Stomach smooth muscle (tissue), 2 donors: ENCODE data around the gene HEATR5A.
"Not testable (repeated sequence)": the region's sequence is repeated elsewhere in the genome, so short reads cannot be mapped to it uniquely, and the experiment has no call there.

Source experiments
- H3K27ac ChIP-seq: one replicate; pipeline ENCODE4 v1.7.0; 2013; ENCODE audit warnings: mild to moderate bottlenecking, low read length, inconsistent platforms
- H3K27me3 ChIP-seq, 2 donors: one replicate each; pipeline ENCODE4 v1.7.0; 2013; ENCODE audit warnings: low read length in 2 of 2; ENCODE audit not compliant: insufficient read depth in 2 of 2, control insufficient read depth in 1 of 2
- H3K36me3 ChIP-seq, 2 donors: one replicate each; pipeline ENCODE4 v1.7.0; 2013; ENCODE audit warnings: low read length in 2 of 2; ENCODE audit not compliant: control insufficient read depth in 2 of 2, insufficient read depth in 2 of 2
- H3K4me1 ChIP-seq: one replicate; pipeline ENCODE4 v1.7.0; 2013; ENCODE audit warnings: low read length; ENCODE audit not compliant: control insufficient read depth, insufficient read depth
- H3K4me3 ChIP-seq, 2 donors: one replicate each; pipeline ENCODE4 v1.7.0; 2013; ENCODE audit warnings: low read length in 2 of 2
- H3K9ac ChIP-seq, 2 donors: one replicate each; pipeline ENCODE4 v1.7.0; 2013; ENCODE audit warnings: low read length in 2 of 2, mild to moderate bottlenecking in 1 of 2
- H3K9me3 ChIP-seq, 2 donors: one replicate each; pipeline ENCODE4 v1.7.0; 2013; ENCODE audit warnings: low read length in 2 of 2; ENCODE audit not compliant: control insufficient read depth in 2 of 2
- donor health status: healthy.
- donor health status: Pancreatic carcinoma.

HEATR5A gene

DNA sequence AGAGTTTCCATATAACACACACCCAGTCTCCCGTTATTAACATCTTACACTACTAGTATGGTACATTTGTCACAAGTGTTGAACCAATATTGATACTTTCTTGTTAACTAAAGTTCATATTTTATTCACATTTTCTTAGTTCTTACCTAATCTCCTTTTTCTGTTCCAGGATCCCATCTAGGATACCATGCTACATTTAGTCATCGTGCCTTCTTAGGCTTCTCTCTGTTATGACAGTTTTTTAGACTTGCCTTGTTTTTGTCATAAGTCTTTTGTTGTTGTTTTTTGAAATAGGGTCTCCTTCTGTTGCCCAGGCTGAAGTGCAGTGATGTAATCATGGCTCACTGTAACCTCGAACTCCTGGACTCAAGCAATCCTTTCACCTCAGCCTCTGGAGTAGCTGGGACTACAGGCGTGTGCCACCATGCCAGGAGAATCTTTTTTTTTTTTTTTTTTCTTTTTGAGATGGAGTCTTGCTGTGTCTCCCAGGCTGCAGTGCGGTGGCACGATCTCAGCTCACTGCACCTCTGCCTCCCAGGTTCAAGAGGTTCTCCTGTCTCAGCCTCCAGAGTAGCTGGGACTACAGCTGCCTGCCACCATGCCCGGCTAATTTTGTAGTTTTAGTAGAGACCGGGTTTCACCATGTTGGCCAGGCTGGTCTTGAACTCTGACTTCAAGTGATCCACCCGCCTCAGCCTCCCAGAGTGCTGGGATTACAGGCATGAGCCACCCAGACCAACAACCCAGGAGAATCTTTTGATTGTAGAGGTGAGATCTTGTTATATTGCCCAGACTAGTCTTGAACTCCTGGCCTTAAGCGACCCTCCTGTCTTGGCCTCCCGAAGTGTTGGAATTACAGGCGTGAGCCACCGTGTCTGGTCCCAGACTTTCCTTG is 153.7 kb downstream of the HEATR5A start:
- H3K4me3 ChIP-seq = no peak overlapping the region
- no peaks in the 10 kb centered on the region for H3K36me3 ChIP-seq
- no peak overlapping the region for H3K27ac ChIP-seq
- no peak overlapping the region for H3K9ac ChIP-seq
- H3K4me1 ChIP-seq = peaks cover 23% of the 10 kb centered on the region
- no peaks in the 10 kb centered on the region for H3K27me3 ChIP-seq
- H3K9me3 ChIP-seq = no peaks in the 10 kb centered on the region

DNA sequence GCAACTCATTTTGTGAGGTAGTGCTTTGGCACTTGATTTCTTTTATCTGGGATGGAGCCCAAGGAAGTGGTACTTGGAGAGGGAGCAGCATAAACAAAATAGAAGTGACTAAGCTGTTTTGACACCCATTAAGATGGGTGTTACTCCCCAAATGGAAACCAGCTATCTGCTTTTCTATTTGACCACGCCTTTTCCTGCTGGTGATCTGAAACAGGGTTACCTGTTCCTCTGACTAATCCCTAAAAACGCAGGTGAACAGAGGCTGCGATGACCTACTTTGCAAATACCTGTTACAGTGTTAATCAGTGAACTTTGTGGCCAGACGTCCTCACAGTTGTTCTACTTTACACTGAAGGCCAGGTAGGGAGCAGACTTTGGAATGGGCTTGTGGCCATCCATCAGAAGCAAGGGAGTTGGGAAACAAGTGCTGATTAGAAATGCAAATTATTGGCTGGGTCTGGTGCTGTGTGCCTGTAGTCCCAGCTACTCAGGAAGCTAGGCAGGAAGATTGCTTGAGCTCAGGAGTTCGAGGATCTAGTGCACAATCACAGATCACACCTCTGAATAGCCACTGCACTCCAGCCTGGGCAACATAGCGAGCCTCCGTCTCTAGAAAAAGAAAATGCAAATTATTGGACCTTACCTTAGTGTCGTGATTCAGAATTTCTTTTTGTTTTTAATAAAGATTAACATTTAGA is 154.5 kb downstream of the HEATR5A start:
- no peak overlapping the region for H3K4me3 ChIP-seq
- H3K9me3 ChIP-seq = no peaks in the 10 kb centered on the region
- H3K36me3 ChIP-seq = no peaks in the 10 kb centered on the region
- no peaks in the 10 kb centered on the region for H3K27me3 ChIP-seq
- no peak overlapping the region for H3K27ac ChIP-seq
- no peak overlapping the region for H3K9ac ChIP-seq
- H3K4me1 ChIP-seq = peaks cover 27% of the 10 kb centered on the region

DNA sequence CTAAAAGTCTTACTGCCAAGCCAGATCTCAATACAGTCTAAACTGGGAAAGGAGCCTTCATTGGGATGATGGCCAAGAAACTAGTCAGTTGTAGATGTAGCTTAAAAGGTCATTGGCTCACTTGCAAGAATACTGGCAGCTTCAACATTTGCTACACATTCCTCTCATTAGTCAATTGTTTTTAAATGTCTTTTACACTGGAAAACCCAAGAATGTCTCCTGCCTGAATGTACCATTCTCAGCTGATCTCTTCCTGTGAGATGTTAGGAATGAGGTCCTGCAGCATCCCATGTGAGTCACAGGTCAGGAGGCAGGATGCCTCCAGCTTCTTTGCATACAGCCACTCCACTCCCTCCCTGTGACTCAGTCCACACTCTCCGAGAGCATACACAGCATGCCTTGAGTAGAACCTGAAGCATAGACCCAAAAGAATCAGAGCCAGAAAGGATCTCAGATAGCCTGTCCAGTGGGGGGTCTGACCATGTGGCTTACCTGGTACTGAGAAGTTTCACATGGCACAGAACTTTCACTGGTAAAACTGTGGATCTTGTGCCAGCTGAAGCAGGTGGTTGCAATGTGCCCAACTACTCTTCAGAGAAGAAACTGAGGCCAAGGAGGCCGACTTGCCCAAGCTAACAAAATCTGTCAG is 156.7 kb downstream of the HEATR5A start:
- H3K9ac ChIP-seq = no peak overlapping the region
- H3K27me3 ChIP-seq = no peaks in the 10 kb centered on the region
- no peak overlapping the region for H3K27ac ChIP-seq
- no peaks in the 10 kb centered on the region for H3K36me3 ChIP-seq
- H3K4me3 ChIP-seq = no peak overlapping the region
- no peaks in the 10 kb centered on the region for H3K9me3 ChIP-seq
- peaks cover 27% of the 10 kb centered on the region for H3K4me1 ChIP-seq

DNA sequence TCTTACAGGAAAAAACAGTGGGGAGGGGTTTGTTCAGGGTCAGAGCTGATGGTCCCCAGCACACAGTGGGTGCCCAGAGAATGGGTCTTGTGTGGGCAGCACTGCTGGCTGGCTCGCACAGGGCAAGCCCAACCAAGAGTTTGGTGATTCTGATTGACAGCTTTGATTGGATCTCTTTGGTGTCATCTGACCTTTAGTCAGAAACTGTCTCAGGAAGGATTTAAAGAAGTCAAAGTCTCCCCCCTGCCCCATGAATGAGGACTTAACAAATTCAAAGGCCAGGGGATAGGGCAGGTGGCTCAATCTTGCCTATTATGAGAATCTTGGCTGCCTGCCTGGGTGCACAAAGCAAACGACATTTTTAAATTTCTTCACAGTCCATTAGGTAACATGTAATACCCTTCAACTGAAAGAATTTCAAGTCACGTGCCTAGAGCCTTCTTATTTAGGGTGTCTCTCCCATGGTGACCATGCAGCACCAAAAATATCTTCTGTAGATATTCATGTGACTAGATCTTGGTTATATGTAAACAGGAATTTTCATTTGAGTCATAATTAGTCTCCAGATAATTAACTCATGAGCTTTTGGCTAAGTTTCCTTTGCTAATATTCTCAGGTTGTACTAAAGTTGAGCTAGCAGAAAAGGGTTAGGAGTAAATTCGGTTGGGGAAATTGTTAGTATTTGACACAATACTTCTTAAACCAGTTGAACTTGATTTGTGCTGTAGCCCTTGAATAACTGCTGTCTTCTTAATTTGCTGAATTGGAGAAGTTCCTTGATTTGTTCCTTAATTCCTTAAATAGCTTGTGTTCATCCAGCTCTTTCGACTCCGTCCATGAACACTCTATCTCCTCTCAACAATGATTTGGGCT is 158.3 kb downstream of the HEATR5A start:
- H3K4me3 ChIP-seq = no peak overlapping the region
- no peaks in the 10 kb centered on the region for H3K27me3 ChIP-seq
- peaks cover 27% of the 10 kb centered on the region for H3K4me1 ChIP-seq
- H3K36me3 ChIP-seq = no peaks in the 10 kb centered on the region
- H3K9me3 ChIP-seq = no peaks in the 10 kb centered on the region
- H3K27ac ChIP-seq = peak overlapping the region; percentile 66
- H3K9ac ChIP-seq = no peak overlapping the region

DNA sequence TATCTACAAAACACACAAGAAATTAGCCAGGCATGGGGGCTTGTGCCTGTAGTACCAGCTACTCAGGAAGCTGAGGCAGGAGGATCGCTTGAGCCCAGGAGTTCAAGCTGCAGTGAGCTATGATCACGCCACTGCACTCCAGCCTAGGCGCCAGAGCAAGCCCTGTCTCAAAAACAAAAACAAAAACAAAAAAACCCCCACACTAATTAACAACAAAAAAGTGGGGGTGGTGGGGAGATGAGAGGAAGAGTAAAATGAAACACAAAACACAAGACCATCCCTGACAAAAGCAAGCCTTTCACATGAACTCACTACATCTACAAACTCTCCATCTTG is 158.9 kb downstream of the HEATR5A start:
- H3K27ac ChIP-seq = peak overlapping the region; percentile 66
- H3K9ac ChIP-seq = no peak overlapping the region
- H3K36me3 ChIP-seq = no peaks in the 10 kb centered on the region
- H3K9me3 ChIP-seq = no peaks in the 10 kb centered on the region
- H3K4me3 ChIP-seq = no peak overlapping the region
- peaks cover 27% of the 10 kb centered on the region for H3K4me1 ChIP-seq
- no peaks in the 10 kb centered on the region for H3K27me3 ChIP-seq

DNA sequence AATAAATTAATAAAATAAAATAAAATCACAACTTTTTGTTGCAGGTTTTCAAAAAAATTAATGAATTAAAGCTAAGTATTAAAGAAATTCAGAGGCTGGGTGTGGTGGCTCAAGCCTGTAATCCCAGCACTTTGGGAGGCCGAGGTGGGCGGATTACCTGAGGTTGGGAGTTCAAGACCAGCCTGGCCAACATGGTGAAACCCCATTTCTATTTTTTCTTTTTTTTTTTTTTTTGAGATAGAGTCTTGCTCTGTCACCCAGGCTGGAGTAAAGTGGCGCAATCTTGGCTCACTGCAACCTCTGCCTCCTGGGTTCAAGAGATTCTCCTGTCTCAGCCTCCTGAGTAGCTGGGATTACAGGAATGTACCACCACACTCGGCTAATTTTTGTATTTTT is 161.3 kb downstream of the HEATR5A start:
- not testable (repeated sequence) for H3K9me3 ChIP-seq, H3K27ac ChIP-seq

DNA sequence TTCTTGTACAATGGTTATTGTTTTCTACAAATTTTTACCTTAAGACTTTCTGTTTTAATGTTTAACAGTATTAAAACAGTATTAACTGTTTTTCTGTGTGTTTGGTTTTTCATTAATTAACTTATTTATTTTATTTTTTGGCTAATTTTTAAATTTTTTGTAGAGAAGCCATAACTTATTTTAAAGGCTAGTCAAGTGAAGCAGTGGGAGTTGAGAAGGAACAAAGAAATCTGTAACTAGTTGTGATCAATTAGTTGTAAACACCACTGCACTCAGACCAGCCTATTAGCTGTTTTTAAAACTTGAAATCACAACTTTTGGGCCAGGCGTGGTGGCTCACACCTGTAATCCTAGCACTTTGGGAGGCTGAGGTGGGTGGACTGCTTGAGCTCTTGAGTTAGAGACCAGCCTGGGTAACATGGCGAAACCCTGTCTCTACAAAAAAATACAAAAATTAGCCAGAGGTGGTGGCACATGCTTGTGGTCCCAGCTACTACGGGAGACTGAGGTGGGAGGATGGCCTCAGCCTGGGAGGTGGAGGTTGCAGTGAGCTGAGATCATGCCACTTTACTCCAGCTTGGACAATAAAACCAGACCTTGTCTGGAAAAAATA is 161.8 kb downstream of the HEATR5A start:
- H3K9me3 ChIP-seq = no peaks in the 10 kb centered on the region
- H3K9ac ChIP-seq = no peak overlapping the region
- no peaks in the 10 kb centered on the region for H3K27me3 ChIP-seq
- no peak overlapping the region for H3K27ac ChIP-seq
- H3K36me3 ChIP-seq = no peaks in the 10 kb centered on the region
- no peak overlapping the region for H3K4me3 ChIP-seq
- peaks cover 16% of the 10 kb centered on the region for H3K4me1 ChIP-seq

More for the DNA sequence above, 161.3 kb downstream of the HEATR5A start:
- not testable (repeated sequence) for H3K27me3 ChIP-seq, H3K36me3 ChIP-seq, H3K9ac ChIP-seq, H3K4me3 ChIP-seq
- peaks cover 21% of the 10 kb centered on the region for H3K4me1 ChIP-seq

DNA sequence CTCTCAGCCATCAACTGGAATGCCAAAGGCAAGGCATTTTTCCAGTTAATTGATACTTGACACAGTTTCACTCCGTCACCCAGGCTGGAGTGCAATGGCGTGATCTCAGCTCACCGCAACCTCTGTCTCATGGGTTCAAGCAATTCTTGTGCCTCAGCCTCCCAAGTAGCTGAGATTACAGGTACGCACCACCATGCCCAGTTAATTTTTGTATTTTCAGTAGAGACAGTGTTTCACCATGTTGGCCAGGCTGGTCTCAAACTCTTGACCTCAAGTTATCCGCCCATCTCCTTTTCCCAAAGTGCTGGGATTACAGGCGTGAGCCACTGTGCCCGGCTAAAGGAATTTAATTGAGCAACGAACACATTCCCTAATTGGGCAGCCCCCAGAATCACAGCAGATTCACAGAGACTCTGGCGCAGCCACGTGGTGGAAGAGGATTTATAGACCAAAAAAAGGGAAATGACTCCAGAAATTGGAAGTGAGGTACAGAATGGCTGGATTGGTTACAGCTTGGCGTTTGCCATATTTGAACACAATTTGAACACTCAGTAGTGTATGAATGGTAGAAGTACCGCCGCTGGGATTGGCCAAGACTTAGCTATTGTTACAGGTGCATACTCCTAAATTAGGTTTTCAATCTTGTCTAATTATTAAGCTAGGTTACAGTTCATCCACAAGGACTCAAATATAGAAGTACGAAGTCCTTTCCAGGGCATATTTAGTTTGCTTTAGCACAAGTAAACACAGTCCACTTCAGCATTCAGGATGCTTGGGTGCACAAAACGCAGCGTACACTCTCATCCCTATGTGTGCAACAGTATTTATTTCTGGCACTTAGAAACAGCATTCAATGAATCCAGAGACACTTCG is 162.6 kb downstream of the HEATR5A start:
- not testable (repeated sequence) for H3K4me3 ChIP-seq, H3K4me1 ChIP-seq, H3K27ac ChIP-seq, H3K27me3 ChIP-seq, H3K9ac ChIP-seq, H3K9me3 ChIP-seq, H3K36me3 ChIP-seq

DNA sequence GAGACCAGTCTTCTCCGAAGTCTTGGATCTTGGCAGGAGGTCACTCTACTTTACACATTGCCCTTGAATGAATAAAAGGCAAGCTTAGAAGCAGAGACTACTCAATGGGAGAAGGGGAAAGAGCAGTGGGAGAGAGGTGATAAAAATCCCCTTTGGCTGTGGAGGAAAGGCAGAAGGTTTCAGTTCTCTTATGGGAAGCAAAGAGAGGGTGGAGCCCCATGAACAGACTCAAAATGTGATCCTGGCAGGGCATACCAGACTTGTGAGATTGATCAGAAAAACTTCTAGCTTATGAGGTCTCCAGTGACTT is 163.2 kb downstream of the HEATR5A start:
- Histone ChIP-seq H3K27ac (no peak overlapping the region), H3K4me1 (peaks cover 9% of the 10 kb centered on the region), H3K9ac (no peak overlapping the region), H3K36me3 (no peaks in the 10 kb centered on the region), H3K4me3 (no peak overlapping the region), H3K9me3 (no peaks in the 10 kb centered on the region), H3K27me3 (no peaks in the 10 kb centered on the region)
